GM12864 (cell line): ENCODE results near the gene PCSK9.

Source experiments
- DNase-seq: peaks from one replicate; pipeline ENCODE4 v3.0.0-alpha.2; 2011; ENCODE audit warnings: low read depth
- H3K4me3 ChIP-seq: 2 replicates; pipeline ENCODE4 v1.5.1; 2011; ENCODE audit warnings: mild to moderate bottlenecking, low read depth, low read length, control low read depth
- CTCF ChIP-seq: IDR thresholded peaks from 2 replicates; pipeline ENCODE4 v1.5.1; 2011; ENCODE audit warnings: low read depth, mild to moderate bottlenecking, moderate library complexity, low read length, control low read depth, inconsistent platforms; ENCODE audit errors: missing control alignments

PCSK9 gene

GRCh38 chr1:55049271-55049913 is 10.0 kb downstream of the PCSK9 start:
- no peak for TF ChIP-seq CTCF
- no peak overlapping the region for H3K4me3 ChIP-seq
- DNase-seq = no peak

GRCh38 chr1:55049914-55050278 is 10.5 kb downstream of the PCSK9 start:
- no peak for TF ChIP-seq CTCF
- DNase-seq = no peak

DNA sequence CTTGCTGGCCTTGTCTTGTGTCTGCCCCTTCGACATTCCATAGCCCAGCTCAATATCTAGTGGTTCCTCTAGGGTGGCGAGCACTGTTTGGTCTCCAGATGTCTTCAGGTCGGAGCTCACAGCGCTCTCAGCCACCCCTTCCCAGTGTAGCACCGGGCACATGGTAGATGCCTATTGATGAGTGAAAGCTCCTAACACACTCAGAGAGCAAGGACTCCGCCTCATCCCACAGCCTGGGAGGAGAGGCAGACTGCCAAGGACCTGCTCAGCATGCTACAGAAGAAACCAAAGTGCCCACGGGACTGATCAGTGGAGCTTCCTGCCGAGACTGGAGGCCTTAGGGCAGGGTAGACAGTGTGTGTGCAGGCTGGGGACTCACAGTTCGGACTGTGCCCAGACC is 10.9 kb downstream of the PCSK9 start:
- no peak for TF ChIP-seq CTCF
- no peak for DNase-seq
- H3K4me3 ChIP-seq = no peak overlapping the region

More at GRCh38 chr1:55049914-55050278, 10.5 kb downstream of the PCSK9 start:
- no peak overlapping the region for H3K4me3 ChIP-seq

DNA sequence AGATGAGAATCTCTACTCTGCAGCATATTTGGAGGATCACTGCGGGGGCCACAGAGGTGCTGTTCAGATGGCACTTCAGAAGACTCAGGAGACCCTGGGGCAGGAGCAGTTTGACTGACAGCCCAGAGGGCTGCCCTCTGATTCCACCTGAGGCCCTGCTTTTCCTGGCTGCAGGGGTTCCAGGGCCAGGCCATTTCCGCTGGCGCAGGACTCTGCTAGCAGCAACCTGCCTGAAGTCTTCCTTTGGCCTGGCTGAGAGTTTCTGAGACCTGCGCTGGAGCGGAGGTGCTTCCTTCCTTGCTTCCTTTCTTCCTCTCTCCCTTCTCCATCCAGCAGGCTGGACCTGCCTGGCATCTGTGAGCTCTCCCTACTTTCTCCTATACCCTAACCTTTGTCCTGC is 11.8 kb downstream of the PCSK9 start:
- no peak overlapping the region for H3K4me3 ChIP-seq
- no peak for DNase-seq
- TF ChIP-seq CTCF = no peak

- TF ChIP-seq CTCF = no peak
- H3K4me3 ChIP-seq = no peak overlapping the region
- no peak for DNase-seq
Measured at GRCh38 chr1:55051621-55052020, 12.3 kb downstream of the PCSK9 start.

GRCh38 chr1:55052221-55053142 is 13.1 kb downstream of the PCSK9 start:
- no peak overlapping the region for H3K4me3 ChIP-seq
- no peak for TF ChIP-seq CTCF
- no peak for DNase-seq
